GM21825 (cell line): Measurements from ENCODE around the gene ESPNL.

ENCODE experiments used
- ATAC-seq: cut with Tn5 transposase; IDR thresholded peaks from one replicate; pipeline ENCODE4 v1.9.1; 2021; ENCODE audit warnings: mild to moderate bottlenecking, moderate library complexity; ENCODE audit not compliant: unreplicated experiment

The ESPNL gene

GRCh38 chr2:238127165-238128060 lies 27.3 kb downstream of the ESPNL start:
- peak; percentile 62 for ATAC-seq

DNA sequence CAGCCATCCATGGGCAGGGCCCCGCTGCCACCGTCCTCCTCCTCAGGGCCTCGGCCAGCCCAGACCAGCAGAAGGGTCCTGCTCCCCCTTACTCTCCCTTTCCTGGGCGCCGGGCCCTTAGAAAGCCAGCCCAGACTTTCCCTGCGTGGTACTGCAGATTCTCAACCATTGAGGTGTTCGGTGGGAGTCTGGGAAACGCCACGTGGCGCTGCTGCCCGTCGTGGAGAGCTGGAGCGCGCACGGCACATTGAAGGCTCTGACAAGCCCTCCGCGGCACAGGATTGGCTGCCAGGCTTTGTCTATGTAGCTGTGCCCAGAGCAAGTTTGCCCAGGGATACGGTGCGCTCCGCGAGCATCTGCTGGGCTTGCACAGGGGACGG lies 27.9 kb downstream of the ESPNL start:
- no peak for ATAC-seq

- ATAC-seq = no peak
These were observed 28.4 kb downstream of the ESPNL start for GRCh38 chr2:238128534-238129001.

DNA sequence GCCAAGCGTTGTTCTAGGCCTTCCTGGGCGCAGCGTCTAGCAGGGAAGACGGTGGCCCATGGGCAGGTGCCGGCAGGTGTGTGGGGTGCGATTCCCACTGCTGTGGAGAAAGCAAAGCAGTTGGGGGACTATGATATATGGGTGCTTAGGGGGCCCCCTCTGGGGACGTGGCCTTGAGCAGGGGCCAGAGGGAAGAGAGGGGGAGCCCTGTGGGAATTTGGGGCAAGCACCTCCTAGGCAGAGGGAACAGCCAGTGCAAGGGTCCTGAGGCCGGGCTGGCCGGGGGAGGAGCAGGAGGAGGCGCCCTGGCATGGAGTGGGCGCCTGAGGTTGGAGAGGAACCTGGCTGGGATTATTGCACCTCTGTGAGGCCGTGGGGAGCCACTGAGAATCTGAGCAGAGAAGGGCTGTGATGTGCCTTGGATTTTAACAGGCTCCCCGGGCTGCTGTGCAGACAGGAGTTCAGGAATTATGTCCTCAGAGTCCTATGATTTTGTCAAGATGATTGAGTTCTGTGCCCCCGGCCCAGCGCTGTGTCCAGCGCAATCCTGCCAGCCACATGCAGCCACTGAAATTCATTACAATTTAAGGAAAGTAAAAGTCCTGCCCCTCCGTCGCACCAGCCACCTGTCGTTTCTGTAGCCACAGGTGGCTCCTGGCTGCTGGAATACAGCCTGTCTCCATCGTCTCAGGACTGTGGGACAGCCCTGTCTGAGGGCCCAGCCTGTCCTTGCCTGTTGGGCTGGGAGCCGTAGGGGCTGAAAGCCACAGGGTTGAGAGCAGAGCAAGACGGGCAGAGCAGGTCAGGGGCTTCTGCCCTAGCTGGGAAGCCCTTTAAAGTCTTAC lies 29.2 kb downstream of the ESPNL start:
- ATAC-seq = no peak

DNA sequence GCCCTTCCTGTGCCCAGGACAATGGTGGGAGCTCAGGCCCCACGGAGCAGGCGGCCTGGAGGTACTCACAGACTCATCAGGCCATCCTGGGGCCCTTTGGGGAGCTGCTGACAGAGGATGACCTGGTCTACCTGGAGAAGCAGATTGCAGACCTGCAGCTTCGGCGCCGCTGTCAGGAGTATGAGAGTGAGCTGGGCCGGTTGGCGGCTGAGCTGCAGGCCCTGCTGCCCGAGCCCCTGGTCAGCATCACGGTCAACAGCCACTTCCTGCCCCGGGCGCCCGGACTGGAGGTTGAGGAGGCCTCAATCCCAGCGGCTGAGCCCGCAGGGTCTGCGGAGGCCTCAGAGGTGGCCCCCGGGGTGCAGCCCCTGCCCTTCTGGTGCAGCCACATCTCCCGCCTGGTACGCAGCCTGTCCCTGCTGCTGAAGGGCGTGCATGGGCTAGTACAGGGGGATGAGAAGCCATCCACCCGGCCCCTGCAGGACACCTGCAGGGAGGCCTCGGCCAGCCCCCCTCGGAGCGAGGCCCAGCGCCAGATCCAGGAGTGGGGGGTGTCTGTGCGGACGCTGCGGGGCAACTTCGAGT lies 30.1 kb downstream of the ESPNL start:
- no peak for ATAC-seq

DNA sequence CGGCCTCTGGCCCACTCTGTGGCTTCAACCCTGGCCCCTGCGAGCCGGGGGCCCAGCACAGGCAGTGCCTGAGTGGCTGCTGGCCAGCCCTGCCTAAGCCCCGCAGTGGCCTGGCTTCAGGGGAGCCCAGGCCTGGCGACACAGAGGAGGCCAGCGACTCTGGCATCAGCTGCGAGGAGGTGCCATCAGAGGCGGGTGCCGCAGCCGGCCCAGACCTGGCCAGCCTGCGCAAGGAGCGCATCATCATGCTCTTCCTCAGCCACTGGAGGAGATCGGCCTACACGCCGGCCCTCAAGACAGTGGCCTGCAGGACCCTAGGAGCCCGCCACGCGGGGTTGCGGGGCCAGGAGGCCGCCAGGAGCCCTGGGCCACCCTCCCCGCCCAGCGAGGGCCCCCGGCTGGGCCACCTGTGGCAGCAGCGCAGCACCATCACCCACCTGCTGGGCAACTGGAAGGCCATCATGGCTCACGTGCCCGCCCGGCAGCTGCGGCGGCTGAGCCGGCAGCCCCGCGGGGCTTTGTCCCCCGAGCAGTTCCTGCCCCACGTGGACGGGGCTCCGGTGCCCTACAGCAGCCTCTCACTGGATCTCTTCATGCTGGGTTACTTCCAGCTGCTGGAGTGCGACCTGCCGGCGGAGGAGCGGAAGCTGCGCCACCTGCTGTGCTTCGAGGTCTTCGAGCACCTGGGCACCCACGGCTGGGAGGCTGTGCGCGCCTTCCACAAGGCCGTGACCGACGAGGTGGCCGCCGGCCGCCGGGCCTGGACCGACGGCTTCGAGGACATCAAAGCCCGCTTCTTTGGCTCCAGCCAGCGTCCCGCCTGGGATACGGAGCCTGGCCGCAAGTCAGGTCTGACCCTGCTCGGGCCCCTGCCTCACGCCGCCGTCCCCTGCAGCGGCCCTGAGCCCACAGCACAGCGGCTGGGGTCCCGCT lies 30.8 kb downstream of the ESPNL start:
- no peak for ATAC-seq

- ATAC-seq = no peak
These were observed 31.8 kb downstream of the ESPNL start for GRCh38 chr2:238131761-238132462.

GRCh38 chr2:238132463-238133450 lies 32.6 kb downstream of the ESPNL start:
- ATAC-seq = no peak

DNA sequence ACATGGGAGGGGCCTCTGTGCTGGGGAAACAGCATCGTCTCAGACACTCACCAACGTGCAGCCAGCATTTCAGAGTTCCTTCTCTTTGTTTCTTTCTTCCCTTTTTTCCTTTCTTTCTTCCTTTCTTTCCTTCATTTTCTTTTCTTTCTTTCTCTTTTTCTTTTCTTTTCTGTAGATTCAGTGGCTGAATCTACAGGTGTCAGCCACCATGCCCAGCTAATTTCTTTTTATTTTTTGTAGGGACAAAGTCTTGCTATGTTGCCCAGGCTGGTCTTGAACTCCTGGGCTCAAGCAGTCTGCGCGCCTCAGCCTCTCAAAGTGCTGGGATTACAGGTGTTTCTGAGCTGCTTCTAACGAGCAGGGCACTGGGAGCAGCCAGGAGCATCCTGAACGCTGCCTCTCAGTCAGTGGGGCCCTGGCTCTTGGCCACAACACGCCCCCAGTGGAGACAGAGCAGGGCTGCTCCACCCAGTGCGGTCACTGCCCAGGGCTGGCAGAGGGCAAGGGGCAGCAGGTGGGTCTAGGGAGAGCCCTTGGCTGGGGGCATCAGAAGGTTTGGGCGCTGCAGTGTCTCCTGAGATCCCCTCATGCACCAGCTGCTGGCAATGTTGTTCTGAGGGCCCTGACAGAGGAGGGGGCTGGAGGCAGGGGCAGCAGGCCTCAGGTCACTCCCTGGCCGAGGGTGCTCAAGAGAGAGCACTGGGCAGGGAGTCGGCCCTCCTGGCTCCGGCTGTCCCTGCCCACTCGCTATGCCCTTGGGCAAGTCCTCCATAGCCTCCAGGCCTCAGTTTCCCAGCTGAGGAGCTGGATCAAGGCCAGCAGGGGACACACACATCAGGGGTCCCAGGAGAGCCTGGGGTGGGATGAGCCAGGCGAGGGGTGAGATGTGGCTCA lies 33.6 kb downstream of the ESPNL start:
- no peak for ATAC-seq

- no peak for ATAC-seq
These were observed 34.2 kb downstream of the ESPNL start for GRCh38 chr2:238134393-238134785.

- no peak for ATAC-seq
These were observed 35.5 kb downstream of the ESPNL start for GRCh38 chr2:238135601-238136150.

DNA sequence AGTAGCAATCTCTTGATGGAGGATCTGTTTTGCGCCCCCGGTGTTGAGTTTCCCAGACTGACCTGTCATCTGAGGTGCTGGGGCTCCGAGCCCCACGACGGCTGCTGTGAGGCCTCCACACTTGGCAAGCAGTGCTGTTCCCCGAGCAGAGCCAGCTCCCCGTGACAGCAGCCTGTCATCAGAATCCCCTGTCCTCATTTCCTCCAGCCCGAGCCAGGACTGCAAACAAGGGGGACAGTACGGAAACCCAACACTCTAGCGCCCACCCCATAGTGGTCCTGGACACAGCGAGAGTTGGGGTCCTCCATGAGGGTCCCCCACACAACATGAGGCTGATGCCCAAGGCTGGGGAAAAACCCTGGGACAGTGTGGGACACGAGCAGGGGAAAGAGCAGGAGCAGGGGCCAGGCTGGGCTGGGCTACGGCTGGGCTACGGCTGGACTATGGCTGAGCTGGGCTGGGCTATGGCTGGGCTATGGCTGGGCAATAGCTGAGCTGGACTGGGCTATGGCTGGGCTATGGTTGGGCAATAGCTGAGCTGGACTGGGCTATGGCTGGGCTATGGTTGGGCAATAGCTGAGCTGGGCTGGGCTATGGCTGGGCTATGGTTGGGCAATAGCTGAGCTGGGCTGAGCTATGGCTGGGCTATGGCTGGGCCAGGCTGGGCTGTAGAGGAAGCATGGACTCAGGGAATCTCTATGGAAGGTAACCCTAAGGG lies 36.8 kb downstream of the ESPNL start:
- no peak for ATAC-seq

- no peak for ATAC-seq
These were observed 37.7 kb downstream of the ESPNL start for GRCh38 chr2:238137885-238138284.

- ATAC-seq = no peak
These were observed 38.4 kb downstream of the ESPNL start, which contains the start of gene KLHL30 for GRCh38 chr2:238138331-238139195. Gene KLHL30, plus strand, starts transcription at chr2:238138668. Its CDS starts 2,087 bp downstream, at chr2:238140755.

GRCh38 chr2:238139196-238140039 lies 39.3 kb downstream of the ESPNL start:
- ATAC-seq = no peak
